ENCODE data around the gene RFTN1. TPM values are rescaled to one million over a fixed set of nuclear protein-coding genes. Genes with fewer than 3 reads are reported as not detected.

Gene RFTN1
- total and polyA plus RNA-seq, 9 of the 15 experiments (the other 6 are each of a cell fraction or from before 2014, with no cell fraction given): 0.08 to 0.51 (median 0.11) TPM; not detected in 6

DNA sequence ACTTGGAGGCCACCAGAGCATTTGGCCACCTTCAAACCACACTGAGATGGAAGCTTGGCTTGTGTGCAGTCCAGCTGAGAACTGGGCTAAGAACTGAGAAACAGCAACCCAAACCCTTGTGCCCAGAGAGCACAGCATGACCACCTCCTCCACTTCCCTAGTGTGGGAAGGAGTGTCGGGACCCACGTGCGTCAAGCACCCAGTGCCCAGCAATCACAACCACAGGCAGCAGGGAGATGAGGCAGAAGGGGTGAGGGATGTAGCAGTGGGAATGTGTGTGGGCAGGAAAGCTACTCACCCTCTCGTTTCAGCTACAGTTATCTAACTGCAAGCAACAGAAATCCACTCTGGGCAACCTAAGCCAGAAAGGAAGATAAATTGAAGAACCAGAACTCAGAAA, 25.0 kb upstream of the RFTN1 start:
- in situ Hi-C loops (cut with MboI): loop anchor here (25.0 kb wide), 2 partner anchors 901 to 1326 kb away; partner anchors contain the start of gene CAPN7
- Histone ChIP-seq H3K36me3 (ENCODE audit: control insufficient read depth, insufficient read depth, low read length) (no peaks in the 10 kb centered on the region), H3K9ac (ENCODE audit: insufficient read depth in 1 of 2, low read depth in 2 of 2, low read length in 2 of 2) (peak overlapping the region in 1 of 2 experiments; percentile 43; a peak in 1 of 4 replicates), H3K4me2 (ENCODE audit: insufficient read depth, low read length) (peak overlapping the region; percentile 14; the same call in 1 of the 2 replicates), H3K27me3 (ENCODE audit: control insufficient read depth in 2 of 2, insufficient read depth in 2 of 2, low read length in 2 of 2) (peaks cover 2 to 11% of the 10 kb centered on the region in 2 experiments; a peak in 3 of 5 replicates), H2AFZ (ENCODE audit: low read depth, low read length) (peak overlapping the region; percentile 15; the same call in 1 of the 2 replicates), H3K4me1 (replicated peaks in 1 of 2; ENCODE audit: control insufficient read depth in 2 of 2, insufficient read depth in 2 of 2, low read length in 2 of 2) (peaks cover 0 to 9% of the 10 kb centered on the region in 2 experiments; a peak in 3 of 5 replicates), H3K27ac (ENCODE audit: extremely low read depth, low read depth, low read length) (no peak overlapping the region), H4K20me1 (replicated peaks; ENCODE audit: control insufficient read depth, insufficient read depth, low read length) (no peaks in the 10 kb centered on the region), H3K9me3 (replicated peaks; ENCODE audit: control insufficient read depth, insufficient read depth, low read depth, low read length) (no peaks in the 10 kb centered on the region), H3K9me1 (ENCODE audit: control insufficient read depth, insufficient read depth, low read length) (no peaks in the 10 kb centered on the region), H3K79me2 (ENCODE audit: control insufficient read depth, insufficient read depth, low read length) (no peaks in the 10 kb centered on the region), H3K4me3 (no peak overlapping the region)
- CTCF ChIA-PET (ENCODE audit: low intra/inter-chr PET ratio): interaction anchor here (0.7 kb wide), 1 partner anchor 1625 kb away, joined by 3 read pairs; no protein-coding TSS in a partner anchor
- intact Hi-C loops (cut with micrococcal nuclease): no loop called here
- no TSS peak for BruUV-seq (replicated peaks)
- FAIRE-seq (no peak), ATAC-seq (peak; percentile 21; the same call in 2 of the 3 replicates), DNase-seq (ENCODE audit: extremely low read depth in 1 of 4, low spot score in 3 of 4) (no peak)
- POLR2A ChIA-PET: interaction anchor here (0.6 kb wide), 1 partner anchor 293 kb away, joined by 3 read pairs; no protein-coding TSS in a partner anchor
- TF ChIP-seq HMGXB4 (CRISPR knock-in tag; IDR thresholded peaks at IDR 0.05): 0 out of 2 replicates have a peak, but pooled peaks have one; percentile 39
- TF ChIP-seq, protein P1, sequence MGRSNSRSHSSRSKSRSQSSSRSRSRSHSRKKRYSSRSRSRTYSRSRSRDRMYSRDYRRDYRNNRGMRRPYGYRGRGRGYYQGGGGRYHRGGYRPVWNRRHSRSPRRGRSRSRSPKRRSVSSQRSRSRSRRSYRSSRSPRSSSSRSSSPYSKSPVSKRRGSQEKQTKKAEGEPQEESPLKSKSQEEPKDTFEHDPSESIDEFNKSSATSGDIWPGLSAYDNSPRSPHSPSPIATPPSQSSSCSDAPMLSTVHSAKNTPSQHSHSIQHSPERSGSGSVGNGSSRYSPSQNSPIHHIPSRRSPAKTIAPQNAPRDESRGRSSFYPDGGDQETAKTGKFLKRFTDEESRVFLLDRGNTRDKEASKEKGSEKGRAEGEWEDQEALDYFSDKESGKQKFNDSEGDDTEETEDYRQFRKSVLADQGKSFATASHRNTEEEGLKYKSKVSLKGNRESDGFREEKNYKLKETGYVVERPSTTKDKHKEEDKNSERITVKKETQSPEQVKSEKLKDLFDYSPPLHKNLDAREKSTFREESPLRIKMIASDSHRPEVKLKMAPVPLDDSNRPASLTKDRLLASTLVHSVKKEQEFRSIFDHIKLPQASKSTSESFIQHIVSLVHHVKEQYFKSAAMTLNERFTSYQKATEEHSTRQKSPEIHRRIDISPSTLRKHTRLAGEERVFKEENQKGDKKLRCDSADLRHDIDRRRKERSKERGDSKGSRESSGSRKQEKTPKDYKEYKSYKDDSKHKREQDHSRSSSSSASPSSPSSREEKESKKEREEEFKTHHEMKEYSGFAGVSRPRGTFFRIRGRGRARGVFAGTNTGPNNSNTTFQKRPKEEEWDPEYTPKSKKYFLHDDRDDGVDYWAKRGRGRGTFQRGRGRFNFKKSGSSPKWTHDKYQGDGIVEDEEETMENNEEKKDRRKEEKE (IDR thresholded peaks at IDR 0.05; ENCODE audit: borderline replicate concordance in 1 of 2, control insufficient read depth in 1 of 2, low read depth in 2 of 2, low read length in 1 of 2): no peak
- WGBS (ENCODE audit: insufficient coverage, low coverage, missing lambda C conversion rate): 0% methylated on average over 4 of the region's 4 CpGs
